HG03060 (cell line): ENCODE data around the gene JMJD7.

Experiments
- ATAC-seq: cut with Tn5 transposase; IDR thresholded peaks from one replicate; pipeline ENCODE4 v1.9.1; 2021; ENCODE audit warnings: low read depth, moderate number of reproducible peaks; ENCODE audit not compliant: unreplicated experiment

JMJD7 gene

DNA sequence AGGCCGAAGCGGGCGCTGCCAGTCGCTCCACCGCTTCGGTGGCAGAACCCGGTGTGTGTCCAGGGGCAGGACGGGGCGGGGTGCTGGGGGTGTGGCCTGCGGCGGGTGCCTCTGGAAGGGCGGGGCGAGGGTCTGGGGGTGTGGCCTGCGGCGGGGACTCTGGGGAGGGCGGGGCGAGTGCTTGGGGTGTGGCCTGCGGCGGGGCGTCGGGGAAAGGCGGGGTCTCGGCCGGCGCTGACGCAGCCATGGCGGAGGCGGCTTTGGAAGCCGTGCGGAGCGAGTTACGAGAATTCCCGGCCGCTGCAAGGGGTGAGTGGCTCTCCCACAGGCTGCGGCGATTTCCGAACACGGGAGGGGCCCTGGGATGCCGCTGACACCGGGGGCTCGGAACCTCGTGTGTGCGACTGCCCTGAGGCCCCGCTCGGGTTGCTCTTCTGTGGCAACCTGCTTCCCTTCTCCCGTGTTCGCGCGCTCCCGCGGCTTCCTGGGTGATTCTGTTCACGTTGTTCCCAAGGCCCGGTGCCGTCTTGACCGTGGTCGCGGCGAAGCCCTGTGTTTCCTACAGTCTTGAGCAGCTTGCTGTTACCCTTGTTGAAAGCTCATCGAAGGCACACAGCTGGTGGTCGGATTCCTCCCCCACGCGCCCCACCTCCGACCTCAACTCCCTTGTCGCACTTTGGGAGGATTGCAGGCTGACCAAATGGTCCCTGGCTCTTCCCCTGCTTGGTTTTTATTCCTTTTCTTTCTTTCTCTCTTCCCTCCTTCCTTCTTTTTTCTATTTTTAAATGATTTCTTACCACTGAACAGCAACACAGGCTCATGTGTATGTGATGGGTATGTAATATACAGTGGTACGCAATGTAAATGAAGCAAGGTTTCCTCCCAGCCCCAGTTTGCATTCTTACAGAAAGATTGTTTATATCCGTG lies at the start of gene JMJD7:
JMJD7 (plus strand) TSS at position 213 of the 927 bp plus-strand sequence; CDS start at position 246, 33 bp downstream.
- peak; percentile 61 for ATAC-seq

DNA sequence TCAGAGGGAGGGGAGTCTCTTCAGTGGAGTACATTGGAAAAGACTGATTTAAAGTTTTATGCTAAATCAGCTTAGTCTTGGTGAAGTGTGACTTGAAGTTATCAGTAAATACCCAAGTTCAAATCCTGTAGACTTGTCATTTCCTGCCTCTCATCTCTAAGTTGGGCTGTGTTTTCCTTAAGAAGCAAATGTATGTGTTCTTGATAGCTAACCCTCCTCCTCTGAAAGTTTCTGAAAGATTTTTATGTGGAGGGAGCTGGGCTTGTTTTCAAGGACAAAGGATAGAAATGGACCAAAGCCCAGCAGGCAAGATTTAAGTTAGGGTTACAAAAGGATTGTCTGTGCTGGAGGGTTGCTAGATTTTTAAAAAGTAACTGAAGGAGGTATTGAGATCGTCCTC lies 49.4 kb upstream of the JMJD7 start:
- no peak for ATAC-seq

DNA sequence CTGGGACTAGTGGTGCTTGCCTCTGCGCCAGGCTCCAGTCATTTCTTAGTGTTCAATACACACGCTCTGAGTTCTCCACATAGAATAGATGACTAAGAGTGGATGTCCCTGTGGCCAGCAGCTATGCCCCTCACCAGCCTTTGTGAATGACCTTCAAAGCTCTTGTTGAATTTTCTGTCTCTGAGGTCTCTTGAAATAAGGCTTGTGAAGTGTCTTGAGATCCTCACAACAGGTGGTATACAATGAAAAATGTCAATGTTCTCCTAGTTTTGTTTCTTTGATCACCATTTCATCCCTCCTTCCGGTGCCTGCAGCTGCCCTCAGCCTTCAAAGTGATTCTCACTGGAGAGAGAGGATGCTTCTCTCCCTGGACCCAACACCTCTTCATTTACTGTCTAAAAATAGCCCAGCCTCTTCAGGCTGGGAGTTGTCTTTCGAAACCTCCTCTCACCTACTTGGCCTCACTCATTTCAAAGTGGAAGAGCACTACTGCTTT lies 48.2 kb upstream of the JMJD7 start:
- ATAC-seq = no peak

DNA sequence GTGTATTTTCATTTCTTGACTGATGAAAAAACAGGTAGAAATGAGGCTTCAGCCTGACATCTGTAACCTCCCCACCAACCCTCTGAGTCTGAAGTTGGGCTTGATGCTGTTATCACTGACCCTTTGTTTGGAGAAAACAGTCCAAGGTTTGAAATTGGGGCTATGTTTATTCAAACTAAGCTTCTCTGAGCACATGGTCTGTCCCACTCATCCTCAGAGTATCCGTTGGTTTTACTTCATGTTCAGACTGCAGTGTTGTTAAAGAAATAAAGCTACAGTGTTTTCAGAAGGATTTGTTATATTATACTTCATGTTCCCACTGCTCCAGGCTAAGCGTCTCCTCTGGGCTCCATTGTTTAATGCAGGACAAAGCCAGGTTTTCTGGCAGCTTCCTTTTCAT lies 47.6 kb upstream of the JMJD7 start:
- no peak for ATAC-seq

DNA sequence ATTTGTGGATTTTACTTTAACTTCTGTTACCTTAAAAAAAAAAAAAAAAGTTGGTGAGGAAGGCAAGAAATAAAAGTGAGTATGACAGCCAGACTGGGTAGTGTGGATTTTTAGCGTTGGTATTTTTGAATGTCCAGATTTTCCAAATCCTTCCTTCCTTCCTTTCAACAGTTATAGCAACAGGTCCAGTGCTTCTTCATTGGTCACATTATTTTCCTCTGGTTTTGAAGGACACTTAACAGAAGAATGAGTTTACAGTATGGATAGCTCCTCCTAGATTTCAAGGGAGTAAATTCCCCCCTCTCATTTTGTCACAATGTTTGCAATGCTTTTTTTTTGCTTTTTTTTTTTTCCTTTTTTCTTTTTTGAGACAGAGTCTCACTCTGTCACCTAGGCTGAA lies 47.2 kb upstream of the JMJD7 start:
- ATAC-seq = no peak

DNA sequence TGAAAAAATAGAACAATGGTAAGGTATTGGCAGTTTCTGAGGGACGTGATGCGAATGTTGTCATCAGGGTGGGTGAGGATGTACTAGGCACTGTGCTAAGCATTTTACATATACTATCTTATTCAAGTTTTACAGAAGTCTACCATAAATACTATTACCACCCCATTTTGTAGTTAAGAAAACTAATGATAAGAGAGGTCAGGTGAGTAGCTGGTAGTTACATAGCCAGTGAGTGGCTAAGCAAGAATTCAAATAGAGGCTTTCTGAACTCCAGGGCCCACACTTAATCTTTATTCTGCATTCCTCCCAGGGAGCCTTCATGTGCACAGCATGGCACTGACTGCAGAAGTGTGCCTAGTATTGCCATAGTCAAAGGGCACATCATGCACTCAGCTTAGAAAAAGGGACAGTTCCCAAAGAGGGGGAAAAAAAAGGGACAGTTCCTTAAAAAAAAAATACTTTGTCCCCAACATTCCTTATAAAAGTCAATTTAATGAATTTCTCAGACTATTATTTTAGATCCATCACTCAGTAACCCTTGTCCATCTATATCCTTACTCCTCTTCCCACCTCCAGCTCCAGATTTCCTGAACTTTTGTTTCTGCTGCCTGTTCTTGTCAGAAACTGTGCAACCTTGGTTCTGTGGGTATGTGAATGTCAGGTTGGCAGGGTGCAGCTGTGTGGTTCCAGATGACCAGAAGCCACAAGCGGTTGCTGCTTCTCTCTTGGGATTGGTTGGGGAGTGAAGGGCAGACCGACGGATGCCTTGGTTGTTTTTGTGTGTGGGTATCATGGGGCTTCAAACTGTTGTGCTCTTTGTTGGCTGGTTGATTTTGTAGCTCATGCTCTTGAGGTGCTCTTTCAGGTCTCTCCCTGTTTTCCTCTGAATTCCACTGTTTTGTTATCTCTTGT lies 45.3 kb upstream of the JMJD7 start:
- no peak for ATAC-seq

DNA sequence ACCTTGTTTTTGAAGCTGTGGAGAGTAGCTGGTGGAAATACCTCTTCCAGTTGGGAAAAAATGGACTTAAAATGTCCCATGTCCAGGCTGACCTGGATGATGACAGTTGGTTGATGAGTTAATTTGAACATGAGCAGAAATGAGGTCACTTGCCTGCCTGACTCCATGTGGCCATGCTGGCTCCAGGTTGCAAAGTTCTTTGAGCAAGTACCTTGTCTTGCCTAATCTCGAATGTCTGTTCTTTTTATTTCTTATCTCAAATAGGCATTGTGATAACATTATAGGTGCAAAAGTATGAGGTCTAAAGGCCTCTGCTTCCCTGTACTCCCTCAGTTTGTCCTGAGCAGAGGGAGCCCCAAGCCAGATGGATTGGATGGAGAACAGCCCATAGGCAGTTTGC lies 44.6 kb upstream of the JMJD7 start:
- ATAC-seq = no peak

DNA sequence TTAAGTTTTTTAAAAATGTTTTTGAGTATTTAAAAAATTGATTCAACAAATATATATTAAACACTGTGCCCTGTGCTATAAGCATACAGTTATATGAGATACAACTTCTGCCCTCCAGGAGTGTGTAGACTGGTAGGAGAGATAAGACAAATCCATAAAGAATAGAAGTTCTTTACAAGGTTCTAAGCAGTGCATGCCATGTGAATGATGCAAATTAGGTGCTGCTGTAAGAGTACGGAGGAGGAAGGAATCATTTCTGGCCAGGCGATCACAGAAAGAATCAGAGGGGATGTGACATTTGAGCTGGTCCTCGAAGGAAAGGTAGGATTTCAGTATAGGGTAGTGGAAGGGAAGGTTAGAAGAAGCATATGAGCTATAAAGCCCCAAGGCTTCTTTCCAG lies 39.6 kb upstream of the JMJD7 start:
- no peak for ATAC-seq

DNA sequence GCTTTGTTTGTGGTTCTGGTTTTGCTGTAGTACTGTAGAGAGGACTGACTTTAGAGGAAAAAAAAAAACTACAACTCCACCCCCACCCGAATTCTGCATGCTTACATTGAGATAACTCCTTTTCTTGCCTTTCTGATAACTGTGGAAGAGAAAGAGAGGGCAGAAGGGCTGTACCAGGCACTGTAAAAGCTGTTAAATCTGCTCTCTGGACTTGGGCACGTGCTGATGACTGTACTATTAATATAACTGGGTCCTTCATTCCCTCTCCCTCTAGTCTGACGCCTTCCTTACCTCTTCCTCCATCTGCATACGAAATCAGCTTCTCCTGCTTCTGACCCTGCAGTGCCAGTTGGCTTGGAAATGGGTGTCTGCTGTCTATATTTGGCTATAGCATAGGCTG lies 38.7 kb upstream of the JMJD7 start:
- no peak for ATAC-seq

DNA sequence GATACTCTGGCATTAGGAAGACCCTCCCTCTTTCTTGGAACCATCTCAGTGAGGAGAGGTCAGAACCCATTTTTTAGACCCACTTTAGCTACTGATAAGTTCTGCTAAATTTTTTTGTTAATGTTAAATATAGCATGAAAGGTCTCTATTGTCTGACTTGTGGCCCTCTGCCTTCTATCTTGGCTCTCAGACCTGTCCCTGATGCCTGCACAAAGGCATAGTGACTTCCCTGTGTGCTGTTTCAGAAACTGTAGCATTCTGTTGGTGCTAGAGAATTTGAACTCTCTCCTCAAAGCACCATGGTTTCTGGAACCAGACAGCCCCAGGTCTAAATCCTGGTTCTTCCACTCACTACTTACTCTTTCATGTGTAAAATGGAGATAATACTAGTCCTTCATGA lies 38.2 kb upstream of the JMJD7 start:
- ATAC-seq = no peak

DNA sequence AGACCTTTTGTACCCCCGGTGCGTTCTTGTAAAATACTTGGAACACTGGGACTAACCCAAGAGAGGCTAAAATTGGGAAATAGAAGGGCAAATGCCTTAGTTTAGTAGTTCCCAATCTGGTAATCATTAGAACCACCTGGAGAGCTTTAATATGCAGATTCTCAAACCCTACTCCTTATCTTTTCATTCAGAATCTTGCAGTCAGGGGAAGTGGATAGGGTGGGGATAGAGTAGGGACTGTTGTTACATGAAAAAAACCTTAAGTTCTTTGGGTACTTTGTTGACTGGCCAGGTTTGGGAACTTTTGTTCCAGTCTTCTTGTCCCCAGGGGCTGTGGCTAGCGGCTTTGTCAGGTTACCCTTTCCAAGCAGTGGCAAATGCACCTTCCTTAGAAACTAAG lies 37.7 kb upstream of the JMJD7 start:
- ATAC-seq = no peak

DNA sequence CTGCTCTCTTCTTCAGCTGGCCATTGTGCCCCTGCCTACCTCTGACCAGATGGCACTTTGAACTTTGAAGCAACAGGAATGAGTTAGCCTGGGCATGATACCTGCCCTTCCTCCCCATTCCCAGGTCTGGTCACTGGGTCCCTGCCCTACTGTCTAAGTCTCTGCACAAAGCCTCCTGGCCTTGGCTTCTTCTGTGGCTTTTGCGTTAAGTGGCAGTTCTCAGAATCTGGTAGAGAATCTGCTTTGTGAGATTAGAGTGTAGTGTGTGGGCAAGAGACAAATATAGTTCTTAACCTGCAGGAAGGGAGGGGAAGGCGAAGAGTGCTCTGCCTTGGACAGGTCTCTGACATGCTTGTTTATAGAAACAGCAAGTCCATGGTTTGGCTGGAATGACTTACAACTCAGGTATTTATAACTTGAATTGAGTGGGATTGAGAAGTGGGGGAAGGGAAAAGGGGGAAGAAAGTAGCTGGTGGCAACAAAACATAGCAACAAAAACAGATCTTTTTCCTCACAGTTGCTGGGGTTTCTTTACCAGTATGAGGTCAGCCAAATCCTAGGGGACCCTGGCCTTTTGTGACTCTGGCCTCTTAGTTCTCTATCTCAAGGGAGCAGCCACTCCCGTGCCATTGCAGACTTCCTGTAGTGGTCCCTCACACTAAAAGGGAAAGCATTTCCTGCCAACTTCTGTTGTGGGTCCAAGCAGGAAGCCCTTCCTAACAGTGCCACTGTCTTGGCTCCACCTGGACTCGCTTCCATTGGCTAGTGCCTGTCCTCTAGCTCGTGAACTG lies 36.9 kb upstream of the JMJD7 start:
- ATAC-seq = no peak

DNA sequence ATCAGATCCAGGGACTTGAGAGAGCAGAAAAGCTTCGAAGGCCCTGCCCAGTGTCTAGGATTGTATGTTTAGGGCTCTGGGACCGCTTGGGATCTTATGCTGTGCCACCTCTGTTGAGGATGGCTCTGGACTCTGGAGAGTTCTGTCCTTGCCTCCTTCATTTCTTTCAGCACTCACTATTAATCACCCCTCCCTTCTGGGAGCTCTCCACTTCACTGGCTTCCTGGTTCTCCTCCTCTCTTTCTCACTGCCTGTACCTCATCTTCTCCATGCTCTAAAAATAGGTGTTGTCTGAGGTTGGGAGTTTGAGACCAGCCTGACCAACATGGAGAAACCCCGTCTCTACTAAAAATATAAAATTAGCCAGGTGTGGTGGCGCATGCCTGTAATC lies 36.4 kb upstream of the JMJD7 start:
- no peak for ATAC-seq

DNA sequence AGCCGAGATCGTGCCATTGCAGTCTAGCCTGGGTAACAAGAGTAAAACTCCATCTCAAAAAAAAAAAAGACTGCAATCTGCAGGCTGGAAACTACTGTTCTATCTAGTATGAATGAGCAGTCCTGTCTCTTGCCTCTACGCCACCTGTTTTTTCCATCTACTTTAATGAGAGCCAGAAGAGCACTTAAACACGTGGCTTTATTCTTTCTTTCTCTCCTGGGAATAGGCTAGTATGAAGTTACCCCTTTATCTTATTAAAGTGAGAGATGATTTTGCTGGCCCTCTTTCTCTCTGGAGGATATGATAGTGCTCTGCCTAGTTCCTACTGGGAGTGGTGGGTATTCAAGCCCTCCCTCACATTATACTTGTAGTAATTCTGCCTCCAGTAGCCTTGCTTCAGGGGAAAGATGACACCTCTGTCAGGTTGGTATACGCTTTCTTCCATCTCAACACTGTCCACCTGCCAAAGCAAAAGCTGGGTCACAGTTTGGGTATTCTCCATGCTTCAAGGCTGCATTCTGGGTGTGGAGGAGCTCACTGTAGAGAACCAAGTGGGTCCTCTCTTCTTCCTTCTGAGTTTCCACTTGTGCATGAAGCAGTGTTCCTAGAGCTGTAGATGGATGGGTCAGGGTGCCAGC lies 35.8 kb upstream of the JMJD7 start:
- ATAC-seq = no peak

DNA sequence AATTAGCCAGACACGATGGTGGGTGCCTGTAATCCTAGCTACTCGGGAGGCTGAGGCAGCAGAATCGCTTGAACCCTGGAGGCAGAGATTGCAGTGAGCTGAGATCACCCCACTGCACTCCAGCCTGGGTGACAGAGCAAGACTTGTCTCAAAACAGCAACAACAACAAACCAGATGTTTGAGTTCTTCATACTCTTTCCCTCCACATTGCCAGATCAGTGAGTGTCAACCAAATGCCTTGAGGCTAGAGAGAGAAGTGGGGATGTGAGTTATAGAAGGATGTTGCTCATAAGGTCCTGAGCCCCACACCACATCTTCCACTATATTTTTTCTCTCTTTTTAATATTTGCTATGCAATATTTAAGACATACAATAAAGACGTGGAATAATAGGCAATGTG lies 33.8 kb upstream of the JMJD7 start:
- ATAC-seq = no peak

DNA sequence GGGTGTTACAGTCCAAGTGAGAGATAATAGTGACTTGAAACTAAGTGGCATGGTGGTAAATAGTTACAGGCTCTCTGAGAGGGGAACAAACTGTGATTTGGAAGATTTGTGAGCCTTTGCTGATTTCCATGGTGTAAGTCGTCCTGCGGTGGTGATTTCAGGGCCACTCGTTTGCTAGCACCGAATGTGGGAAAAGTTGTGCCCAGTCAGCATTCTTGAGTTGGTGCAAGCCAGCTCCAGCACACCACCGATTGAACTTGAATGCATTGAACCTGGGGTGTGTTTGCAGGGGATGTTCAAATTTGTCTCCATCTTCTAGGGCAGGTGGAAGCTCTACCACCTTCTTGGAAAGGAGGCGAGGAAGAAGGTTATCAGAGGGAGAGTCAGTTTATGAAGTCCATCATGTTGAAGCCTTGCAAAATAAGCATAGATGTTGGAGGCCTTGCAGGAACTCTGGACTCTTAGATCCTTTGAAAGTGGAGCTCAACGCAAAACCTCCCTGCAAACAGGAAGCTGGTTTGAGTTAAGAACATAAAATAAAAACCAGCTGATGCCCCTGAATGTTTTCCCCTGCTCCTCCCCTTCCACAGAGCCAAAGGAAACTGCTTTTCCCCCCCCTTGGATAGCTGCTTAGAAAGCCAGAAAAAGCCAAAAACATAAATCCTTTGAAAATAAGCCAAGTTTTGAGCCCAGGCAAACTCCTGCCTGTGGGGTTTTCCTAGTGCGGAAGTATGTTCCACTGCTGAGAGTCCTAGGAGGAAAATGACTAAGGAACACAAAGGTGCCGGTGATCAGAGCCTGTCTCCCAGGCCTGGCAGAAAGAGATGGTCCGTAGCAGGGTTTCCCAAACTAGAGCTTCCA lies 31.7 kb upstream of the JMJD7 start:
- ATAC-seq = no peak

DNA sequence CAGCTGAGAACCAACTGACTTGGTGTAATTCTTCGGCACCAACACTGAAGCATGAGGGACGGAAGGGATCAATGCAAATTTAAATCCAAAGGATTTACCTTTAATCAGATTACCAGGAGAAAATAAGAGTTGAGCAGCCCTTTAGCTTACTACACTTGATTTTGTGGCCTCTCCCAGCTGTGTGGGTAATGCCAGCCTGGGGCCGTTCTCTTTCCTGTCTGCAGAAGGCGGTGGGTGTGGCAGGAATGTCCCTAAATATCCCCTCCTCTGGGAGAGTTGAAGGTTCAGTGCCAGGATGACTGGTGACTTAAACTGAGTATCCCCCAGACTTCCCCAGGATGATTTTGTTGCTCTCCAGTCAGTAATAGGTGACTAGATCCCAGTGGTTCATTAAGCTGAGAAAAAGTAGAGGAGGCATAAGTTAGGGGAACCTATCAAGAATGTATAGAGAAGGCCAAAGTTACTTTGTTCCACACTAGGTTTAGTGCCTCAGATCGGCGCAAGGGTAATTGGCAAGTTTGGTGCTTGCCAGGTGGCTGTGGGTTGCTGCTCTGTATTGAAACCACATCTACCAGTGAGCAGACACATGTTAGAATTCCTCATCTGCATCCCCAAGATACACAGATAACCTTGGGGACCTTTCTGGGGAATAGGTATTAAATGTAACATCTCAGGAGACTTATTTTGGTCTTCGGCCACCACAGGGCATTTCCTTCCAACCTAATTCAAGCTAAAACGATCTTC lies 30.5 kb upstream of the JMJD7 start:
- ATAC-seq = no peak
